ENCODE data around the gene CPT1C. TPM values are rescaled to one million over a fixed set of nuclear protein-coding genes. Genes with fewer than 3 reads are reported as not detected.

CPT1C gene
- total RNA-seq, 2 donors from 2014 or later: 1.2 to 2.8 TPM

- H3K4me3 ChIP-seq: peak overlapping the region; percentile 99
- H3K9me3 ChIP-seq: no peaks in the 10 kb centered on the region
- no peaks in the 10 kb centered on the region for H3K27me3 ChIP-seq
- peaks cover 23% of the 10 kb centered on the region for H3K36me3 ChIP-seq
- peak; percentile 40 to 69 for TF ChIP-seq CTCF (IDR thresholded peaks at IDR 0.05)
- DNase-seq (ENCODE audit: low spot score): peak; percentile 75
- H3K4me1 ChIP-seq: peaks cover 0 to 54% of the 10 kb centered on the region in 2 donors
- H3K27ac ChIP-seq: peak overlapping the region; percentile 98
Observed at GRCh38 chr19:49677901-49678674, 12.8 kb upstream of the CPT1C start.

GRCh38 chr19:49678985-49679770 is 11.7 kb upstream of the CPT1C start:
- peak overlapping the region; percentile 98 for H3K27ac ChIP-seq
- peaks cover 0 to 54% of the 10 kb centered on the region in 2 donors for H3K4me1 ChIP-seq
- H3K4me3 ChIP-seq: peak overlapping the region in 1 of 2 donors; percentile 99
- no peak for DNase-seq (ENCODE audit: low spot score)
- no peaks in the 10 kb centered on the region for H3K9me3 ChIP-seq
- H3K27me3 ChIP-seq: no peaks in the 10 kb centered on the region
- H3K36me3 ChIP-seq: peaks cover 33% of the 10 kb centered on the region
- no peak for TF ChIP-seq CTCF (IDR thresholded peaks at IDR 0.05)

- Histone ChIP-seq H3K4me1 (peaks cover 0 to 60% of the 10 kb centered on the region in 2 donors), H3K4me3 (peak overlapping the region in 1 of 2 donors; percentile 26), H3K27me3 (no peaks in the 10 kb centered on the region), H3K36me3 (peaks cover 40% of the 10 kb centered on the region), H3K27ac (peak overlapping the region; percentile 98), H3K9me3 (no peaks in the 10 kb centered on the region)
- no peak for DNase-seq (ENCODE audit: low spot score)
- TF ChIP-seq CTCF (IDR thresholded peaks at IDR 0.05): no peak
Observed at GRCh38 chr19:49679771-49680413, 11.0 kb upstream of the CPT1C start.

GRCh38 chr19:49680421-49681351 is 10.2 kb upstream of the CPT1C start:
- no peaks in the 10 kb centered on the region for H3K27me3 ChIP-seq
- peak; percentile 100 for TF ChIP-seq CTCF (IDR thresholded peaks at IDR 0.05)
- H3K27ac ChIP-seq: peak overlapping the region; percentile 98
- DNase-seq (ENCODE audit: low spot score): peak; percentile 83
- H3K4me3 ChIP-seq: peak overlapping the region in 1 of 2 donors; percentile 26
- H3K4me1 ChIP-seq: peaks cover 0 to 64% of the 10 kb centered on the region in 2 donors
- H3K9me3 ChIP-seq: no peaks in the 10 kb centered on the region
- peaks cover 48% of the 10 kb centered on the region for H3K36me3 ChIP-seq

- Histone ChIP-seq H3K9me3 (no peaks in the 10 kb centered on the region), H3K4me3 (no peak overlapping the region), H3K36me3 (peaks cover 56% of the 10 kb centered on the region), H3K27ac (no peak overlapping the region), H3K4me1 (peaks cover 0 to 65% of the 10 kb centered on the region in 2 donors), H3K27me3 (no peaks in the 10 kb centered on the region)
- DNase-seq (ENCODE audit: low spot score): no peak
- TF ChIP-seq CTCF (IDR thresholded peaks at IDR 0.05): no peak
Observed at GRCh38 chr19:49681830-49682229, 9.1 kb upstream of the CPT1C start.

Measured in right atrium auricular region (tissue), 2 donors.